GM21619 (cell line): ENCODE measurements around the gene HMGXB4.

Experiments used
- ATAC-seq: cut with Tn5 transposase; IDR thresholded peaks from one replicate; pipeline ENCODE4 v1.9.1; 2021; ENCODE audit not compliant: unreplicated experiment

HMGXB4 gene

DNA sequence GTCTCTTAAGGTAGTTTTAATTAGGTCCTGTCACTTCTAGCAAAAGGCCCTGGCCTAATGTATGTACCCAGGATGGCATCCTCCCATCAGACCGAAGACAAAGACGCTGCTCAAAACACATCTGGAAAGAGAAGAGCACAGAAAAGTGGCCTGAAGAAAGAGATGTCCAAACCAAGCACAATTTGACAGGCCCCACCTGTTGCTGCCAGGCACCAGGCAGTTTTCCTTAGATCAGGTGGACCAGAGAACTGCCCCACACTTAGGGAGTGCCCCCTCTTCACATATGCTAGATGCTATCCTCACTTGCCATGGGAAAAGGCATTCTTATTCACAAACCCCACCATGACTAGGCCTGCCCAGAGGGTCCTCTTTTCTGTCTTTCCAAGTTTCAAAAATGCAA lies 3.3 kb upstream of the HMGXB4 start:
- ATAC-seq: no peak

DNA sequence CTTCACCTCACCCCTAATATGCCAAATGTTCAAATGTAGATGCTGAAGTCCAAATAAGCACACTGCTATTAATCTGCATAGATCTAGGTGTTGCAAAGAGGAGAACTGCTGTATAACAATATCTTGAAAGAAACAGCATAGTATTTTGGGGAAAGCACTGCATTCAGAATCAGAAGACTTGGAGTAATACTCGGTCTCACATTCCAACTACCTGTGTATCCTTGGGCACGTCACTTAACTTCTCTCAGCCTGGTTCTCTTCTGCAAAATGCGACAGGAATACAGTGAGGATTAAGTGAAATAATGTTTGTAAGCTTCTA lies 332 bp upstream of the HMGXB4 start:
- peak; percentile 17 for ATAC-seq

DNA sequence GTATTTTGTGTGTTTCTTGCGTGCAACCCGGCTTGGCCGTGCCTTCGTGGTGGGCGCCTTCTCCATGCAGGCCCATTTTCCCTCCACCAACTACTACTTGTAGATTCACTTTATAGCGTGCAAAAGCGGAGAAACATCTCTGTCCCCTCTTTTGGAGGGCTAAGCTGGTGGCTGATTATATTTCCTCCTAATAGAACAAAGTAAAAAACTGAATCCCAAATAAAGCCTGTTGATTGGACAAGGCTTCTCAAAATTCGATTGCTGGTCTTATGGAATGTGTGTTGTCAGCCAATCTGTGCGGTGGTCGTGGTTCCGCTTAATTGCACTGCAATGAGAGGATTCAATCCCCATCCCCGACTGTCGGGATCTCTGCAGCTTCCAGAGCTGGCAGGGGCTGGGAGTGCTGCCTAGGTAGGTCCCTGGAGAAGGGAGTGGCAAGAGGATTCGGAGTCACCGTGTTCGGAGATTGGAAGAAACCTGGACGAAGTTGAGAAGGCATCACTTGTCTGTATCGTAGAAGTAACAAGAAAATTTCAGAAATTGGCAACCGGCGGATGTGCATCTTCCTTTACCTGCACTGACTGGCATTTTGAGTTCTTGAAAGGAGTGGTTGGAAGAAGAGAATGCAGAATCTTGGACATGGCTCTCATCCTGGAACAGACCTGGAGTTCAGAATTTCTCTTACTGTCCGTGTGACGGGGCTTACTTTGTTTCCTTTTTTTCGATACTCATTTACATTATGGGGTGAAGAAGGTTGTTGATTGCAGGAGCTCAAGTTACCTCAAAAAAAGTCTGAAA lies 1.1 kb downstream of the HMGXB4 start:
- ATAC-seq: no peak

DNA sequence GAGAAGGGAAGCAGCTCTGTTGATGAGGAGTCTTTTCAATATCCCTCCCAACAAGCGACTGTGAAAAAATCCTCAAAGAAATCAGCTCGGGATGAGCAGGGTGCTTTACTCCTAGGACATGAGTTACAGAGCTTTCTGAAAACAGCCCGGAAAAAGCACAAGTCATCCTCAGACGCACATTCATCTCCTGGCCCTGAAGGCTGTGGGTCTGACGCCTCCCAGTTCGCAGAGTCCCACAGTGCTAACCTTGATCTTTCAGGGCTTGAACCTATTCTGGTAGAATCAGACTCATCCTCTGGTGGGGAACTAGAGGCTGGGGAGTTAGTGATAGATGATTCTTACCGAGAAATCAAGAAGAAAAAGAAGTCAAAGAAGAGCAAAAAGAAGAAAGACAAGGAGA lies 7.7 kb downstream of the HMGXB4 start:
- ATAC-seq: no peak

DNA sequence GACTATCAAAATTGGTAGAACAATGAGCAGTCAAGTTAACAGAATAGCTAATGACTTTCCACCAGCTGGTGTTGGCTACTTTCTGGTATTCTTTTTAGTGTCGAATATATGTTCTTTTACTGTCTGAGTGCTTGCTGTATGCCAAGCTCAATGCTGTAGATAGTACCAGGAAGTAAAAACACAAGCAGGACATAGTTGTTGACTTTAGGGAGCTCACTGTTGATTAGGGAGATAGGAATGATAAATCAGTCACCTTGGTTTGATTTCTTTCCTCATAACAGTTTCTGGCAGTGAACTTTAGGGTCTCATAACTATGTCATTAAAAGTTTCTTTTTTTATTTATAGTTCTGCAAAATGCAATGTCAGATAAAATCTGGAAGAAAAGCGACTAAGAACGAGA lies 9.0 kb downstream of the HMGXB4 start:
- no peak for ATAC-seq

DNA sequence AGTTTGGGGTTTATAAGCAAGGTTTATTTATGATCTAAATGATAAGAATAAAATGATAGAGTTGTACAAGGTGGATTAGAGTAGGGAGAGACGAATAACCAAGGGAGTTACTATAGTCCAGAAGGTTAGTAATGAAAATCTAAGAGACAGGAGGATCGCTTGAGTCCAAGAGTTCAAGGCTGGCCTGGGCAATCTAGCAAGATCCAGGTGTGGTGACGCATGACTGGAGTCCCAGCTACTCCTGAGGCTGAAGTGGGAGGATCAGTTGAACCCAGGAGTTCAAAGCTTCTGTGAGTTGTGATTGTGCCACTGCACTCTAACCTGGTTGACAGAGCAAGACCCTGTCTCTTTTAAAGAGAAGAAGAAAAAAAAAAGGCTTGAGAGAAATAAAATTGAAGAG lies 12.3 kb downstream of the HMGXB4 start:
- ATAC-seq: no peak

DNA sequence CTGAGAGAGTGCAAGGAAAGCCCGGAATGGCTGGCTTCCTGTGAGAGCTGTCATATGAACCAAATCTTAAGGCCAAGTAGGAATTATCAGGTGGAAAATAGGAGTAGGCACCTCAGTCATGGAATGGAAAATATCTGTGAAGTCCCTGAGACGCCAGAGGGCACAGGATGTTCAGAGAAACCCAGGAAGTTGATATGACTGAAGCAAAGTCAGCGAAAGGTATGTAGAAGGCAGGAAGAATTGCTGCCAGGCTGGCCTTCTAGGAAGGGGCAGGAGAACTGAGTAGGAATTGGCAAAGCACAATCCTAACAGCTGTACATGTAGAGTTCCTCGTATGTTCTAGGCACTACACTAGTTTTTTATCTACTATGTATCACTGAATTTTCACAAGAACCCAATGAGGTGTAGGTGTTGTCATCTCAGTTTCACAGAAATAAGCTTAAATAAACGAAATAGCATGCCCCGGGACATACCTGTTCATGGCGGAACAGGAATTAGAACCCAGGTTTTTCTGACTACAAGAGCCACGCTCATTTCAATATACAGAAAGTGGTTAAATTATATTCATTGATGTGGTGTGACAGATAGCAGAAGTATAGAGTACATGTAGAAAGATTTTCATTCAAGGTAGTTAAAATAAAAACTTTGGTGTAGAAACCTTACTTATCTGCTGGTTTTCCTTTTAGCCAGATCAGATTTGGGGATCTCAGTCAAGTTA lies 17.0 kb downstream of the HMGXB4 start:
- no peak for ATAC-seq

DNA sequence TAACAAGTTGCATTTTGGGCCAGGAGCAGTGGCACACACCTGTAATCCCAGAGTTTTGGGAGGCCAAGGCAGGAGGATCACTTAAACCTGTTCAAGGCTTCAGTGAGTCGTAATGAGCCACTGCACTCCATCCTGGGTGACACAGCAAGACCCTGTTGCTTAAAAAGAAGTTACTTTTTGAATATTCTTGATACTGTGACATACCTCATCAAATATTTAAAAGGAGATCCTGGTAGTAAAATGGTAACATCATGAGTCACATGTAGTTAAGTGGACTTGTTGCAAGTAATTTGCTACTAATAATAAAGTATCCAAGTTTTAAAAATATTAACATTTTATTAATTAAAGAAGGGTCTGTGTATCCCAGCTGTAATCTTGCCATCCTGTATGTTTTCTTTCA lies 18.3 kb downstream of the HMGXB4 start:
- ATAC-seq: no peak

DNA sequence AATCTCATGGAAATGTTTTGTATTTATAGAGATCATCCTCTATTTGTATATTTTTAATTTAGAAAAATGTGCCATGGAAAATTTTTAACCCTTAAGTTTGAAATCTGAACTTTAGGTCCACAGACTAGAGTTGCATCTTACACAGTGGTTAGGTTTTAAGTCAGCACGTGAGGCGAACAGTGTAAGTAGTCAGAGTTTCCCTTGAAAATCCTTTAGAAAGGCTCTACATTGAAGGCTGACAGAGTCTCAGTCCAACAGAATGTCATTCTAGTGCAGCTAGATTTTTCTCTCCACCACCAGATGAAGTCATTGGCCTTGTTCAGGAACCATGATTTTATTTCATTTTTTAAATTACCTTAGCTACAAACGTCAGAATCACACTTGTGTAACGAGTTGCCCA lies 18.7 kb downstream of the HMGXB4 start:
- ATAC-seq: no peak

DNA sequence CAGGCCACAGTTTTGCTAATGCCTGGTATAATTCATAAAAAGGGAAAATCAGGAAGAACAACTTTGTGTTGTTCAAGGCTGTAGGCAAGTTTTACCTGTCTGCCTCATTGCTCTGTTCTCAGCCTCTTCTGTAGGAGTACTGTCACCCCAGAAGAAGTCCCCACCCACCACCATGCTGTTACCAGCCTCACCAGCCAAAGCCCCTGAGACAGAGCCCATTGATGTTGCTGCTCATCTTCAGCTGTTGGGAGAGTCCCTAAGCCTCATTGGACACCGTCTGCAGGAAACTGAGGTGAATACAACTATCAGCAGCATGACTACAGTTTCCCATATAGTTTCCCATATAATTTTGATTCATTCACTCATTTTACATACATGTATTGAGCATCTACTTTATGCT lies 30.8 kb downstream of the HMGXB4 start:
- no peak for ATAC-seq

DNA sequence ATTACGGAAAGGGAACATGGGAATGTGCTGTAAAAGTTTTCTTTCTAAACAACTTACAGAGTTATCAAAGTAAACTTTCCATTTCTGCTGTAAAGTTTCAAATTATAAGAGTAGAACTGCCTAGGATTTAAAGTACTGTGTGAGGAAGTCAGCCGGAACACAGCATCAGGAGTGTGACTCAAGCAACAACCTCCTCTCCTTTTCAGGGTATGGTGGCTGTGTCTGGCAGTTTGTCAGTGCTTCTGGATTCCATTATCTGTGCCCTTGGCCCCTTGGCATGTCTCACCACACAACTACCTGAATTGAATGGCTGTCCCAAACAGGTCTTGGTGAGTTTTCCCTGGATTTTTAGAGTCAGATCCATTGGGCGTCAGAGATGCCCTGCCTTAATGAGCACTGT lies 35.5 kb downstream of the HMGXB4 start:
- ATAC-seq: no peak

DNA sequence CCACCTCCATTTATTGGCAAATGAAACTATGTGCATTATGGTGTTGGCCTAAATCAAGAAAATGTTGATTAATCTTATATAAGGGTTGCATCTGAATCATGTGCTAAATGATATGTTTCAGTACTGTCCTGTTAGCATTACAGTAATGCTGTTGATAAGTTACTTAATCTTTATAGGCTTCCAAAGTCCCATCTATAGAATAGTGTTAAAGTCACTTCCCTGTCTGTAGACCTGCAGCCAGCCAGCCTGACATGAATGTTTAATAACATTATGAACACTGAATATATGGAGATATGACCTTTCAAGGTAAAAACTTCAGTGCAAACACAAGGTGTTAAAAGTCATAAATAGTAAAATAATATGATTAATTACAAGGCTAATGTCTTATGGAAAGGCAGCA lies 38.8 kb downstream of the HMGXB4 start:
- ATAC-seq: no peak

DNA sequence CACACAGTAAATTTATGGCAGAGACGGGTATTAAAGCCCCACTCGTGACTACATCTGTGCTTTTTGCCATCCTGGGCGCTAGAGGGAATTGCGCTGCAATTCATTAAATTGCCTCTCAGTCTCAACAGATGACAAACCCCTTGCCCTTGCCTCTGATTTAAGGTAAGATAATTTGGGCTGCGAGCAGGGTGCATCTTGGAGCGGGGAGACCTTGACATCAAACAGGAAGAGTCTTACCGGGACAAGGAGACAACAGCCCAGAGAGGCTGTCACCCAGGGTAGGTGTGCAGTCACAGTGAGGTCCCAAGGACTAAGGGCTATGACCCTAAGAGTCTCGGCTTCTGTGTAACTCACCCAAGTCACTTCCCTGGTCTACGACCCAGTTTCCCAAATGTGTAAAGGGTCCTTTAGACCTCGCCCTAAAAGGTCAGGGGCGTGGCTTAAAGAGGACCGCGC lies 42.0 kb downstream of the HMGXB4 start:
- no peak for ATAC-seq

DNA sequence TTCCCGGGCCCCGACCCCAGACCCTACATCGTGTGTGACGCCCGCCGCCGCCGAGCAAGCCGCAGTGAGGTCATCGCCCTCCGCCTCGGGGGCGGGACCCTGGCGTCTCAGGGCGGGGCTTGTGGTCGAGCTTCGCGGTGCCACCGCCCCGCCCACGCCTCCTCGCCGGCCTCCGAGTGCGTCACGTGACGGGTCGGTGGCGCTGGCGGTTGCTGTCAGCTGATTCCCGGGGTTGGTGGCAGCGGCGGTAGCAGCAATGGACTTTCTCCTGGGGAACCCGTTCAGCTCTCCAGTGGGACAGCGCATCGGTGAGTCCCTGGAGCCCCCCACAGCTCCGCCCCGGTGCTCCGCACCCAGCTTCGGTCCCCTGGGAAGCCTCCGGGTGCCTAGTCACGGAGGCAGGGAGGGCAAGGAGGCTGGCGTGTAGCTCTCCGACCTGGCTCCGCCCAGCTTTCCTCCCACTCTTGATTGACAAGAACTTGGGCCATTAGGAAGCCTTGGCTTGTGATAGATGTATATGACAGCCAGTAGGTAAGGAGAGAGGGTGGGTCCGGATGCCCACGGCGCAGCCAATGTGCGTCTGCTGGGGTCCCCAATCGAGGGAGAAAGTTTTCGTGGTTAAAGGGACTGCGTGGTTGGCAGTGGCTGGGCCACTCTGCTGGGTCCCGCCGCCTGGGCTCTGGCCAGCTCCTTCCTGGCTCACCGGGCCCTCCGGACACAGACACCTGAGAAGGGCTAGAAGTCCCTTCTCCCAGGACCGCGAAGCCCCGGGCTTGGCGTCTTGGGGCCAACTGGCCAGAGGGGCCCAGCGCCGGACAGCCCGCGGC lies 42.6 kb downstream of the HMGXB4 start, which contains the start of gene TOM1:
TOM1 (plus strand) TSS at position 222 of the 827 bp plus-strand sequence; CDS start at position 257, 35 bp downstream.
- peak; percentile 97 for ATAC-seq

DNA sequence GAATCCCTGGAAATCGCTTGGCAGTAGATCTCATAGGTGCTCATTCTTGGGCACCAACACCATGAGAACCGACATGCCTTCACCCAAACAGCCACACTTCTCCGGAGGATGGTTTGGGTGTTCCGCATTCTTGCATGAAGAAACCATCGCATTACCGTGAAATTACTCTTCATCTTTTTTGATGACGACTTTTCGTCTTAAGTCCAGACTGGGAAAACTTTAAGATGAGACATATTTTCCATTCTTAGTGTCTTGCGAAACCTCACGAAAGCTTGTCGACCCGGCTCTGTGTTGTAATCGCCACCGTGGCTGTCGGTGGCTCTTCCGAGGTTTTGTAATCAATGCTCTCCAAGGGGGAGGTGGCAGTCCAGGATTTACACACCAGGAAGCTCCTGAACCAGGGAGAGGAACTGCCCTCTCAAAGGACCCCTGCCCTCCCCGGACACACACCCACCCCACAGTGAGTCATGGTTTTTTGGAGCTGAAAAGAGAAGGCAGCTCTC lies 44.1 kb downstream of the HMGXB4 start:
- ATAC-seq: no peak

DNA sequence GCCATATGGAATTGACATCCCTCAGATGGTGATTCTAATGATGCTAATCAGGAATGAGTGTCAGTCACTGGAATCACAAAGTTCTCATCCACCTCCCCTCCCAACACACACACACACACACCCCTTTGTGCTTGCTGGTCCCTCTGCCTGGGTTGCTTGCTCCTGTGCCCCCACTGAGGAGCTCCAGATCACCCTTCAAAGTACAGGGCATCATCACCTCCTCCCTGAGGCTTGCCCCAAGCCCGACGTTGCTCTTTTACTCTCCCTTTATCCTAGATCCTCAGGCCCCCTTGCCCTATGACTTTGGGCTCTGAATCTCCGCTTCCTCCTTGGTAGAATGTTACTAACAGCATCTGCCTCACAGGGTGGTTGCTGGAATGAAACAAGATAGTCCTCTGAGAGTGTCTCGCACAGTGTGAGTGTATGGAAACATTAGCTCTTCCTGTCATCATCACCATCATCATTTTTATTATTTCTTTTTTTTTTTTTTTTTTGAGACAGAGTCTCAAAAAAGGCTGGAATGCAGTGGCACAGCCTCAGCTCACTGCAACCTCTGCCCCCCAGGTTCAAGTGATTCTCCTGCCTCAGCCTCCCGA lies 45.8 kb downstream of the HMGXB4 start:
- no peak for ATAC-seq

DNA sequence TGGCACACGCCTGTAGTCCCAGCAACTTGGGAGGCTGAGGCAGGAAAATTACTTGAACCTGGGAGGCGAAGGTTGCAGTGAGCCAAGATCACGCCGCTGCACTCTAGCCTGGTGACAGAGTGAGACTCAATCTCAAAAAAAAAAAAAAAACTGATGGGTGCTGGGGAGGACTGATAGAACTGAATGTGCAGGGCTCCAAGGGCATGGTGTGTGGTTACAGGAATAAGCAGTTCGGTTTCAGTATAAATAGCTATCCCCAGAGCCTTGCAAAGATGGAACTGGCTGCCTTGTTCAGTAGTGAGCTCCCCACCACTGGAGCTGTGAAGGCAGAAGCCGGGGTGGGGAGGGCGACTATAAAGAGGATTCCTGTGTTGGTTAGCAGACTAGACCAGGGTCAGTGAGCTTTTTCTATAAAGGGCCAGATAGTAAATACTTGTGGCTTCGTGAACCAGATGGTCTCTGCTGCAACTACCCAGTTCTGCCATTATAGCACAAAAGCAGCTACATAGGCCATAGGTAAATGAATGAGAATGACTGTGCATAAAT lies 48.3 kb downstream of the HMGXB4 start:
- ATAC-seq: no peak

DNA sequence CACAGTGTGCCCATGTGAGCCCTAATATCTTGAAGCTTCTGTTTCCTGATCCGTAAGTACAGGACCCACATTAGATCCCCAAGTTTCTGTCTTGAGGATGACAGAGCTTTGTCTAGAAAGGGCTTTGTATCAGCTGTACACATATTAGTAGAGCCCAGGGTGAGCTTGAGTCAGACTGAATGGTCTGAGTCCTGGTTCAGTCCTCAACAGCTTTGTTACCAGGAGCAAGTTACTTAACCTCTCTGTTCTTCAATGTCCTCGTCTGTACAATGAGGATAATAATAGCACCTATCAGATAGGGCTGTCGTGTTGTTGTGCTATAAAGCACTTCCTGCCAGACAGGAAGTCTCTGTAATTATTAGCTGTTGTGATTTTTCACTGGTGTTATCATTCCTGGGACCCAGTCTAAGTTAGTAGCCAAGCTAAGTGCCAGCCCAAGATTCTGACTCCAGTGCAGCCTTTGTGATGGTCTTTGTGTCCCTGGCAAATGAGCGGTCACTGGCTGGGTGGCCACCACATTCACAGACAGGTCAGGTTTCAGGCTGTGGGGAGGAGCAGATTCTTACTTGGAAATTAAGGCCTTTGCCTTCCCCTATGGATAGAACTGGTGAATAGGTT lies 49.2 kb downstream of the HMGXB4 start:
- ATAC-seq: no peak

DNA sequence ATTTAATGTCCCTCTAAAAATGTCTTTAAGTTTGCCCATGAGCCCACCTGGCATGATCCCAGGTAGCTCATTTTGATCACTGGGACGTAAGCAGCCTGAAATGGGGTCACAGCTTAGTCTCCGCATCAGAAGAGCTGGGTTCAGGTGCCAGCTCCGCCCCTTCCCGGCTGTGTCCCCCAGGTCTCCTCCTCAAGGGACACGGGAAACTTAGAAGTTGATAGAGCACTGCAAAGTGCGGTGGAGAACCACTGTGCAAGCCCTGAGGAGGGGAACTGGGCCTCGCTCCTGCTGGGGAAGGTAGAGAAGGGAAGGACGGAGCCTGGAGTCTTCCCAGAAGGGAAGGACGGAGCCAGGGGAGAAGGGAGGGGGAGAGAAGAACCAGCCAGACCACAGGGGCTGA lies 50.1 kb downstream of the HMGXB4 start:
- ATAC-seq: no peak

DNA sequence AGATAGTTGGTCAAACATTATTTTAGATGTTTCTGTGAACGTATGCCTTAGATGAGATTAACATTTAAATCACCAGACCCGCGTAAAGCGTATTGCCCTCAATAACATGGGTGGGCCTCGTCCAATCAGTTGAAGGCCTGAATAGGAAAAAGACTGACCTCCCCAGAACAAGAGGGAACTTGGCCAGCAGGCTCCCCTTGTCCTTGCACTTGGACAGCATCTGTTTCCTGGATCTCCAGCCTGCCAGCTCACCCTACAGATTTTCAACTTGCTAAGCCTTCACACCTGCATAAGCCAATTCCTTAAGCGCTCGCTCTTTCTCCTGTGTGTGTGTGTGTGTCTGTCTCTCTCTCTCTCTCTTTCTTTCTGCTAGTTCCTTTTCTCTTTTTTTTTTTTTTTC lies 50.6 kb downstream of the HMGXB4 start:
- no peak for ATAC-seq
